ENCODE results near the gene RNF212.

The RNF212 gene

GRCh38 chr4:1090465-1091440 lies 22.6 kb downstream of the RNF212 start:
- no peak for DNase-seq (ENCODE audit: low read depth)
- TF ChIP-seq, protein P1, sequence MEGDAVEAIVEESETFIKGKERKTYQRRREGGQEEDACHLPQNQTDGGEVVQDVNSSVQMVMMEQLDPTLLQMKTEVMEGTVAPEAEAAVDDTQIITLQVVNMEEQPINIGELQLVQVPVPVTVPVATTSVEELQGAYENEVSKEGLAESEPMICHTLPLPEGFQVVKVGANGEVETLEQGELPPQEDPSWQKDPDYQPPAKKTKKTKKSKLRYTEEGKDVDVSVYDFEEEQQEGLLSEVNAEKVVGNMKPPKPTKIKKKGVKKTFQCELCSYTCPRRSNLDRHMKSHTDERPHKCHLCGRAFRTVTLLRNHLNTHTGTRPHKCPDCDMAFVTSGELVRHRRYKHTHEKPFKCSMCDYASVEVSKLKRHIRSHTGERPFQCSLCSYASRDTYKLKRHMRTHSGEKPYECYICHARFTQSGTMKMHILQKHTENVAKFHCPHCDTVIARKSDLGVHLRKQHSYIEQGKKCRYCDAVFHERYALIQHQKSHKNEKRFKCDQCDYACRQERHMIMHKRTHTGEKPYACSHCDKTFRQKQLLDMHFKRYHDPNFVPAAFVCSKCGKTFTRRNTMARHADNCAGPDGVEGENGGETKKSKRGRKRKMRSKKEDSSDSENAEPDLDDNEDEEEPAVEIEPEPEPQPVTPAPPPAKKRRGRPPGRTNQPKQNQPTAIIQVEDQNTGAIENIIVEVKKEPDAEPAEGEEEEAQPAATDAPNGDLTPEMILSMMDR (conservative IDR thresholded peaks at IDR 0.05; ENCODE audit: low read length) = no peak
- no peak overlapping the region for H3K4me3 ChIP-seq (ENCODE audit: low read length)

DNA sequence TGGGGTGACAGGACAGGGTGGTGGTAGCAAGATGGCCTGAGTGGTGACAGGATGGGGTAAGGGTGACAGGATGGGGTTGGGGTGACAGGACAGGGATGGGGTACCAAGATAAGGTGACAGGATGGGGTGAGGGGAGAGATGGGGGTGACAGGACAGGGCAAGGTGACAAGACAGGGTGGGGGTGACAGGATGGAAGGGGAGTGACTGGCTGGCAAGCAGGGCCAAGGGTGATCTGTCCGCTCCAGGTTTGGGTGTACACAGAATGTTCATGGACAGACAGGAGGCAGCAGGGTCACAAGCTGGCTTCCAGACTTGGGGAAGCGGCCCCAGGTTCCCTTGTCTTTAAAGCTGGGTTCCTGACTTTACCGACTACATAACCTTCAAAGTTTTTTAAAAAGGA lies 23.3 kb downstream of the RNF212 start:
- H3K4me3 ChIP-seq (ENCODE audit: low read length) = no peak overlapping the region
- DNase-seq (ENCODE audit: low read depth) = no peak
- TF ChIP-seq, protein P1 (conservative IDR thresholded peaks at IDR 0.05; ENCODE audit: low read length) = no peak

DNA sequence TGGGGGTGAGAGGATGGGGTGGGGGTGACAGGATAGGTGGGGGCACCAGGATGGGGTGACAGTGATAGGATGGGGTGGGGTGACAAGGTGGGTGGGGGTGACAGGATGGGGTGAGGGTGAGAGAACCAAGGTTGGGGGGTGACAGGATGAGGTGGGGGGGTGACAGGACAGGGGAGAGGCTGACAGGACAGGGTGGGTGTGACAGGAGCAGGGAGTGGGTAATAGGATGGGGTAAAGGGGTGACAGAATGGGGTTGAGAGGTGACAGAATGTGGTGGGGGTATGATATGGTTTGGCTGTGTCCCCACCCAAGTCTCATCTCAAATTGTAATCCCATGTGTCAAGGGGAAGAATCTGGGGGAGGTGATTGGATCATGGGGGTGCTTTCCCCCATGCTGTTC lies 26.0 kb downstream of the RNF212 start:
- no peak for DNase-seq (ENCODE audit: low read depth)
- no peak overlapping the region for H3K4me3 ChIP-seq (ENCODE audit: low read length)

GRCh38 chr4:1086011-1086410 lies 27.4 kb downstream of the RNF212 start:
- TF ChIP-seq, protein P1 (conservative IDR thresholded peaks at IDR 0.05; ENCODE audit: low read length) = no peak
- no peak for DNase-seq (ENCODE audit: low read depth)
- H3K4me3 ChIP-seq (ENCODE audit: low read length) = no peak overlapping the region

More for the DNA sequence above, 26.0 kb downstream of the RNF212 start:
- TF ChIP-seq, protein P1 (conservative IDR thresholded peaks at IDR 0.05; ENCODE audit: low read length) = no peak

- DNase-seq (ENCODE audit: low read depth) = no peak
- no peak overlapping the region for H3K4me3 ChIP-seq (ENCODE audit: low read length)
- TF ChIP-seq, protein P1 (conservative IDR thresholded peaks at IDR 0.05; ENCODE audit: low read length) = no peak
Observed at GRCh38 chr4:1085404-1085799, 28.0 kb downstream of the RNF212 start.

DNA sequence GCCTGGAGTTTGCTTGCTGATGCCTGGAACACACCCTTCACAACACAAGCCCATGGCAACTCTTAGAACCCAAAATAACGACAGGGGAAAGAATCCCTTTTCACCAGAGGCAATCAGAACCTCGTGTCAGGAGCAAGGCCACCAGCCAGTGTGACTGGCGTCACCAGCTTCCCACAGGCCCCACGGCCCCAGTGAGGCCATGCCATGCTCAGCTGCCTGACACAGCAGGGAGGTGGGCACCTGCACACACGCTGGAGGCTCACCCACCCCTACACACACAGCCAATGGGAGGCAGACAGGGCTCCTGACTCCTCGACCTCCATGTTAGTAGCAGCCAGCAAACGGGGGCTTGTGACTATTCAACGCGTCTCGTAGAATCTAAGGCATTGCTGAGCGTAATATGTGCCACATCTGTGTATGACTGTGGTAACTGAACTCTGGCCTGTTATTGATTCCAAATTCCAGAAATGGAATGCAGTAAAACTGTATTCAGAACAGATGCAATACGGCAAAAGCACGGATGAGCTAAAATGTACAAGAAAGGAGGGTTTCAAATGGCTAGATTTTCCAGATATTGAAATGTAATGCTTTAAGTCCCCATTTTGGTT lies 28.5 kb downstream of the RNF212 start:
- TF ChIP-seq, protein P1 (conservative IDR thresholded peaks at IDR 0.05; ENCODE audit: low read length) = no peak
- no peak overlapping the region for H3K4me3 ChIP-seq (ENCODE audit: low read length)
- DNase-seq (ENCODE audit: low read depth) = peak; percentile 42
